Hepatocyte (in vitro differentiated cells): Measurements from ENCODE around the gene ST3GAL4.

Experiments
- EZH2 ChIP-seq: fragments of 200-600 bp; sonication (generic); IDR thresholded peaks from 2 replicates; pipeline ENCODE4 v1.6.1; 2016; ENCODE audit warnings: antibody characterized with exemption, mild to moderate bottlenecking, borderline replicate concordance
- EZH2phosphoT487 ChIP-seq: fragments of 200-600 bp; sonication (generic); IDR thresholded peaks from one replicate; pipeline ENCODE4 v1.6.1; 2018; ENCODE audit warnings: antibody characterized with exemption, mild to moderate bottlenecking, low read depth, moderate library complexity; ENCODE audit not compliant: unreplicated experiment, severe bottlenecking
- TF ChIP-seq, protein P1 (sequence below): fragments of 200-600 bp; sonication (generic); IDR thresholded peaks from 2 replicates; pipeline ENCODE4 v1.5.1; 2016; ENCODE audit warnings: antibody characterized with exemption, mild to moderate bottlenecking; ENCODE audit not compliant: poor library complexity

DNA sequence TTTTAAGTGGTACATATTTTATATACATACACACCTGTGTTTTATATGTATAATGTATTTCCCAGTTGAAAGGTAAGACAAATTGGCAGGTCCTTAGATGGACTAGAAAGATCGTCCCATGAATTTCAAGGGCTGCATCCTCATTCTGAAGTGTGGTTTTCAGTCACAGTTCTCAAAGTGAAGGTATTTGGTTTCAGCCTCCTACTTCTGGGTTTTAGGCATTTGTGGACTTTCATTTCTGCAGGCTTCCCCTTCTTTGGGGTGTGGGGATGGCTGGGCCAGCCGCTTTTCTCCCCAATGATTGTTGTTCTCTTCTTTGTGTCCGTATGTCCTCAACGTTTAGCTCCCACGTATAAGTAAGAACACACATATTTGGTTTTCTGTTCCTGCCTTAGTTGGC is 41.7 kb upstream of the ST3GAL4 start:
- TF ChIP-seq EZH2 (no peak), EZH2phosphoT487 (no peak)
- TF ChIP-seq, protein P1, sequence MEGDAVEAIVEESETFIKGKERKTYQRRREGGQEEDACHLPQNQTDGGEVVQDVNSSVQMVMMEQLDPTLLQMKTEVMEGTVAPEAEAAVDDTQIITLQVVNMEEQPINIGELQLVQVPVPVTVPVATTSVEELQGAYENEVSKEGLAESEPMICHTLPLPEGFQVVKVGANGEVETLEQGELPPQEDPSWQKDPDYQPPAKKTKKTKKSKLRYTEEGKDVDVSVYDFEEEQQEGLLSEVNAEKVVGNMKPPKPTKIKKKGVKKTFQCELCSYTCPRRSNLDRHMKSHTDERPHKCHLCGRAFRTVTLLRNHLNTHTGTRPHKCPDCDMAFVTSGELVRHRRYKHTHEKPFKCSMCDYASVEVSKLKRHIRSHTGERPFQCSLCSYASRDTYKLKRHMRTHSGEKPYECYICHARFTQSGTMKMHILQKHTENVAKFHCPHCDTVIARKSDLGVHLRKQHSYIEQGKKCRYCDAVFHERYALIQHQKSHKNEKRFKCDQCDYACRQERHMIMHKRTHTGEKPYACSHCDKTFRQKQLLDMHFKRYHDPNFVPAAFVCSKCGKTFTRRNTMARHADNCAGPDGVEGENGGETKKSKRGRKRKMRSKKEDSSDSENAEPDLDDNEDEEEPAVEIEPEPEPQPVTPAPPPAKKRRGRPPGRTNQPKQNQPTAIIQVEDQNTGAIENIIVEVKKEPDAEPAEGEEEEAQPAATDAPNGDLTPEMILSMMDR = no peak
